H1 (cell line): ENCODE data around the gene SLC22A2. TPM values are rescaled to one million over a fixed set of nuclear protein-coding genes. Genes with fewer than 3 reads are reported as not detected.

ENCODE experiments used
- CEBPB ChIP-seq: IDR thresholded peaks from 2 replicates; pipeline ENCODE4 v1.6.1; 2012; ENCODE audit warnings: low read depth, low read length
- CHD1 ChIP-seq: IDR thresholded peaks from 2 replicates; pipeline ENCODE4 v1.6.1; 2012; ENCODE audit warnings: low read depth, low read length, improper control_type of control experiment
- FOSL1 ChIP-seq: IDR thresholded peaks from 2 replicates; pipeline ENCODE4 v1.6.1; 2011; ENCODE audit warnings: mild to moderate bottlenecking, low read depth, low read length, moderate library complexity; ENCODE audit not compliant: insufficient read depth
- SAP30 ChIP-seq: fragments of 300-600 bp; sonication (generic); IDR thresholded peaks from 2 replicates; pipeline ENCODE4 v1.7.1; 2012; ENCODE audit warnings: low read length, moderate library complexity, mild to moderate bottlenecking, inconsistent platforms; ENCODE audit not compliant: insufficient read depth, insufficient replicate concordance
- polyA plus RNA-seq, 7 experiments: library from polyadenylated mRNA; depleted of rRNA in 3 of 7; stranded (reverse) in 5 of 7; unstranded in 2 of 7; fragments of >200 nt in 5 of 7; fragments of 200-250 nt in 2 of 7; gene quantifications; 1 replicate in 5 of 7; 2 replicates in 1 of 7; 4 replicates in 1 of 7; pipeline versions ENCODE4 v1.2.1 to v1.2.3, GENCODE V29; 2011 to 2013; ENCODE audit warnings: missing spikeins in 2 of 7, mixed read lengths in 2 of 7
- total RNA-seq: library from RNA; stranded (reverse); fragmentation: NEBNext Ultra II Directional; extraction: Animal tissue kit (Norgen Biotek cat#: 25700); gene quantifications from 2 replicates; pipeline ENCODE4 v1.2.1, GENCODE V29; 2021

The SLC22A2 gene
- total and polyA plus RNA-seq, 2 of the 8 experiments (the other 6 are each of a cell fraction or from before 2014, with no cell fraction given) = 0.23 to 1.4 TPM

DNA sequence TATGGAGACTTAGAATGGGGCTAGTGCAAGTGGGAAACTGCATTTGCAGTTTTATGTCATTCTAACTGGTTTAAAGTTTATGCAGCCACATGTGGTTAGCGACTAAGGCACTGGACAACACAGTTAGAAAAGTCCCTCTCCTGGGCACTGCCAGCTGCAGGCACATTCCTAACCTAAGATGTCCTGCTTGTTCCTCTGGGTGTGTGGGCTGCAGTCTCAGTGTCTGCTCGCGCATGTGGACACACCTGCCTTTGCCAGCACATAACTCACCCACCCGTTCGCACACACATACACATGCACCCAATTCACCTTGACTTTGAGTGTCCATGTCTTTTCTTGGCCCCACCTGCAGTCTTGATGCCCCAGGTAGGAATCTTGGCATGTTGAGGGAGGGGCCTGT is 18.5 kb upstream of the SLC22A2 start (continued):
- TF ChIP-seq FOSL1 (no peak), SAP30 (no peak), CHD1 (no peak), CEBPB (no peak)
